ENCODE measurements around the gene CD9. TPM values are rescaled to one million over a fixed set of nuclear protein-coding genes. Genes with fewer than 3 reads are reported as not detected.
A peak's percentile ranks its signal among the peaks of the same experiment; 100 is the strongest.

CD9 gene
- total RNA-seq (266 and 856 TPM in 2 replicates), polyA plus RNA-seq (520 and 1,081 TPM in 2 replicates), polyA minus RNA-seq (ENCODE audit: low replicate concordance) (150 and 262 TPM in 2 replicates)
- polyA plus RNA-seq (2012): 290 and 636 TPM in 2 replicates

- Histone ChIP-seq H3K27ac (ENCODE audit: insufficient read depth, low read length) (peak within 1 kb of the TSS; percentile 78), H3K79me2 (ENCODE audit: control insufficient read depth, insufficient read depth, low read length) (peaks cover 49% of the 10 kb centered on the region), H3K9ac (ENCODE audit: insufficient read depth, low read length) (peak within 1 kb of the TSS; percentile 73), H3K36me3 (ENCODE audit: control insufficient read depth, insufficient read depth, low read length) (peaks cover 2% of the 10 kb centered on the region), H3K4me1 (ENCODE audit: control insufficient read depth, extremely low read depth, insufficient read depth, low read length) (peaks cover 12% of the 10 kb centered on the region), H3K9me3 (ENCODE audit: control insufficient read depth, insufficient read depth, low read depth, low read length) (no peaks in the 10 kb centered on the region), H2AFZ (ENCODE audit: low read length) (peak within 1 kb of the TSS; percentile 34), H3K4me3 (replicated peaks in 1 of 4; ENCODE audit: control extremely low read depth in 1 of 4, insufficient read depth in 1 of 4, low read depth in 3 of 4, low read length in 4 of 4) (peak within 1 kb of the TSS; percentile 53 to 92 (median 76)), H3K27me3 (ENCODE audit: control insufficient read depth, insufficient read depth, low read length) (no peaks in the 10 kb centered on the region), H3K4me2 (ENCODE audit: extremely low read depth, insufficient read depth, low read length) (peak within 1 kb of the TSS; percentile 89), H4K20me1 (ENCODE audit: control insufficient read depth, extremely low read depth, insufficient read depth, low read length) (no peaks in the 10 kb centered on the region)
- TF ChIP-seq EZH2 (IDR thresholded peaks at IDR 0.05; ENCODE audit: low read length, missing control alignments) (no peak), CTCF (conservative IDR thresholded peaks at IDR 0.05 in 1 of 2, IDR thresholded peaks at IDR 0.05 in 1 of 2; ENCODE audit: low read depth in 1 of 2, low read length in 2 of 2) (no peak)
- no peak for DNase-seq (ENCODE audit: low read depth in 2 of 2)
Measured at GRCh38 chr12:6200256-6201212, at the start of gene CD9. TSS of gene CD9 (plus strand) at chr12:6200400. CDS start at chr12:6200500, 100 bp downstream.

- TF ChIP-seq CTCF (conservative IDR thresholded peaks at IDR 0.05 in 1 of 2, IDR thresholded peaks at IDR 0.05 in 1 of 2; ENCODE audit: low read depth in 1 of 2, low read length in 2 of 2): no peak
- TF ChIP-seq EZH2 (IDR thresholded peaks at IDR 0.05; ENCODE audit: low read length, missing control alignments): no peak
- no peak for DNase-seq (ENCODE audit: low read depth in 2 of 2)
- no peak overlapping the region for H2AFZ ChIP-seq (ENCODE audit: low read length)
Measured at GRCh38 chr12:6154730-6155459, 45.3 kb upstream of the CD9 start.

GRCh38 chr12:6157482-6157881, 42.7 kb upstream of the CD9 start:
- TF ChIP-seq CTCF (conservative IDR thresholded peaks at IDR 0.05 in 1 of 2, IDR thresholded peaks at IDR 0.05 in 1 of 2; ENCODE audit: low read depth in 1 of 2, low read length in 2 of 2) (no peak), EZH2 (IDR thresholded peaks at IDR 0.05; ENCODE audit: low read length, missing control alignments) (no peak)
- Histone ChIP-seq H3K27ac (ENCODE audit: insufficient read depth, low read length) (no peak overlapping the region), H3K27me3 (ENCODE audit: control insufficient read depth, insufficient read depth, low read length) (no peaks in the 10 kb centered on the region), H3K4me3 (replicated peaks in 1 of 4; ENCODE audit: control extremely low read depth in 1 of 4, insufficient read depth in 1 of 4, low read depth in 3 of 4, low read length in 4 of 4) (no peak overlapping the region), H2AFZ (ENCODE audit: low read length) (no peak overlapping the region), H3K9ac (ENCODE audit: insufficient read depth, low read length) (no peak overlapping the region), H3K79me2 (ENCODE audit: control insufficient read depth, insufficient read depth, low read length) (no peaks in the 10 kb centered on the region), H3K4me2 (ENCODE audit: extremely low read depth, insufficient read depth, low read length) (no peak overlapping the region), H3K4me1 (ENCODE audit: control insufficient read depth, extremely low read depth, insufficient read depth, low read length) (peaks cover 6% of the 10 kb centered on the region), H4K20me1 (ENCODE audit: control insufficient read depth, extremely low read depth, insufficient read depth, low read length) (no peaks in the 10 kb centered on the region), H3K36me3 (ENCODE audit: control insufficient read depth, insufficient read depth, low read length) (no peaks in the 10 kb centered on the region), H3K9me3 (ENCODE audit: control insufficient read depth, insufficient read depth, low read depth, low read length) (no peaks in the 10 kb centered on the region)
- no peak for DNase-seq (ENCODE audit: low read depth in 2 of 2)

More at GRCh38 chr12:6154730-6155459, 45.3 kb upstream of the CD9 start:
- no peaks in the 10 kb centered on the region for H3K27me3 ChIP-seq (ENCODE audit: control insufficient read depth, insufficient read depth, low read length)
- no peak overlapping the region for H3K27ac ChIP-seq (ENCODE audit: insufficient read depth, low read length)
- no peaks in the 10 kb centered on the region for H3K79me2 ChIP-seq (ENCODE audit: control insufficient read depth, insufficient read depth, low read length)
- no peaks in the 10 kb centered on the region for H3K36me3 ChIP-seq (ENCODE audit: control insufficient read depth, insufficient read depth, low read length)
- H4K20me1 ChIP-seq (ENCODE audit: control insufficient read depth, extremely low read depth, insufficient read depth, low read length): no peaks in the 10 kb centered on the region
- no peaks in the 10 kb centered on the region for H3K9me3 ChIP-seq (ENCODE audit: control insufficient read depth, insufficient read depth, low read depth, low read length)
- no peak overlapping the region for H3K4me2 ChIP-seq (ENCODE audit: extremely low read depth, insufficient read depth, low read length)
- H3K9ac ChIP-seq (ENCODE audit: insufficient read depth, low read length): no peak overlapping the region
- no peaks in the 10 kb centered on the region for H3K4me1 ChIP-seq (ENCODE audit: control insufficient read depth, extremely low read depth, insufficient read depth, low read length)
- H3K4me3 ChIP-seq (replicated peaks in 1 of 4; ENCODE audit: control extremely low read depth in 1 of 4, insufficient read depth in 1 of 4, low read depth in 3 of 4, low read length in 4 of 4): no peak overlapping the region

Data from fibroblast of lung (primary cell).